SKM-1 (cell line): ENCODE data around the gene CTDP1.

Source experiments
- DNase-seq: peaks from one replicate; lab custom pipeline; 2025; ENCODE audit not compliant: unreplicated experiment; lab: John Stamatoyannopoulos, UW

Gene CTDP1

GRCh38 chr18:79778291-79778791, 98.7 kb downstream of the CTDP1 start:
- no peak for DNase-seq

GRCh38 chr18:79779021-79779699, 99.6 kb downstream of the CTDP1 start:
- no peak for DNase-seq

- no peak for DNase-seq
Measured at GRCh38 chr18:79779700-79780190, 100.1 kb downstream of the CTDP1 start.

GRCh38 chr18:79780547-79780946, 100.9 kb downstream of the CTDP1 start:
- DNase-seq: no peak

GRCh38 chr18:79781331-79781941, 101.8 kb downstream of the CTDP1 start:
- no peak for DNase-seq

- DNase-seq: no peak
Measured at GRCh38 chr18:79782566-79783308, 103.1 kb downstream of the CTDP1 start.

GRCh38 chr18:79784071-79784913, 104.7 kb downstream of the CTDP1 start:
- DNase-seq: no peak

GRCh38 chr18:79784965-79785770, 105.6 kb downstream of the CTDP1 start:
- no peak for DNase-seq

GRCh38 chr18:79785831-79786230, 106.2 kb downstream of the CTDP1 start:
- DNase-seq: no peak

GRCh38 chr18:79786304-79786703, 106.7 kb downstream of the CTDP1 start:
- DNase-seq: no peak

GRCh38 chr18:79786786-79787526, 107.4 kb downstream of the CTDP1 start:
- no peak for DNase-seq

GRCh38 chr18:79787527-79787864, 107.9 kb downstream of the CTDP1 start:
- no peak for DNase-seq

- no peak for DNase-seq
Measured at GRCh38 chr18:79787865-79788733, 108.5 kb downstream of the CTDP1 start.

GRCh38 chr18:79788734-79789085, 109.1 kb downstream of the CTDP1 start:
- DNase-seq: no peak

GRCh38 chr18:79789091-79789891, 109.7 kb downstream of the CTDP1 start:
- DNase-seq: no peak

GRCh38 chr18:79789901-79790890, 110.6 kb downstream of the CTDP1 start:
- DNase-seq: no peak
